GM21390 (cell line): Measurements from ENCODE around the gene MAF.

Source experiments
- ATAC-seq: cut with Tn5 transposase; IDR thresholded peaks from one replicate; pipeline ENCODE4 v1.9.1; 2021; ENCODE audit not compliant: unreplicated experiment

The MAF gene

DNA sequence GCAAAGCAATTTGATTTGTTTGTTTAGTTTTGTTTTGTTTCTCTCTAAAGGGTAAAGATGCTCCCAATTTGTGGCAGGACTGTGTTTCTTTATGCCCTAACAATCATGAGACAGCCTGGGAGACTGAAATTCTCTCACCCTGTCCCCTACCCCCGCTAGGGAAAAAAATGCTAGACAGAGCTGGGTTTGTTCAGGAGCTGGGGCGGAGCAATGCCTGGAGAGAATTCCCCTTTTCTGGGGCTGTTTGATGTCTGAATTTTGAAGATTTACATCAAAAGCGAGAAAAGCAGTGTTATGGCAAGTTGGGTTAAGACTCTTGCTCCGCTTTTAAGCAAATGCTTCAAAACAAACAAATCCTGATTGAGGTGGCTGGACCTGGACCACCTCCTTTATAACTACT, 8.4 kb downstream of the MAF start:
- ATAC-seq = no peak

DNA sequence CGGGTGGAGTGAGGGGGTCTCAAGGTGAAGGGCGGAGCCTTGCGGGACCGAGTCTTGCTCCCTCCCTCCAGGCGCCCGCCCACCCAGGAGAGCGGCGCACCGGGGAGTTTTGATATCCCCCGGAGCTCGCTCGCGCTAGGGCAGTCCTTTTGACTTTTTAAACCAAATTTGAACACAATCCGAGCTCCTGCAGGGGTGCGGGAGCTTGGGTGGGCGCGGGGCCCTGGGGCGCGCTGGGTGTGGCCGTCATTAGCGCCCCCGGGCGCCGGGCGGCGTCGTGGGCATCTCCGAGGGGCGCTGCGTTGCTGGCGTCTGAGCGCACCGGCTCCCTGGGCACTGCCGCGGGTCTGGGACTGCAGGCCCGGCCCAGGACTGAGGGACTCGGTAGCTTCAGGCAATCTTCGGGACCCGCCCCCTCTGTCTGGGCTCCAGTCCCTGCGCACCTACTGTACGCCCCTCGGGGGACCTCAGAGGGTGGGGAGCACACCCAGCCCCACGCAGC, 10.9 kb downstream of the MAF start:
- ATAC-seq = no peak

DNA sequence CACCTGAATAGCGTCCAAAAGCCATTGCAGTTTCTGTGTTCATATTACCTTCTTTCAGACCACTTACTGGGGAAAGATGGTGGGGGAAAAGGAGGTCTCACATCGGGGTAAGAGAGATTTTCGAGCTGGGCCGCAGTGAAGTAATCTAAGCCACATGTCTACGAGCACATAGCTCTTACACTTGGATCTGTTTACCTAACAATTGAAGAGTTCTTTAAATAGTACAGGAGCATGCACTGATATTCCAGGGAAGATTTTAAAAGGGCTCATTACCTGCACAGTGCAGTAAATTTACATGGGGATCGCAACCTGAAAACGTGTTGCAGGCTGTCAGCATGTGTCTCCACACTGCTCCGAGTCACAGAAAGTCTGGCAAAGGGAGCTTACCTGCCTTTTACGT, 12.6 kb downstream of the MAF start:
- ATAC-seq = no peak

DNA sequence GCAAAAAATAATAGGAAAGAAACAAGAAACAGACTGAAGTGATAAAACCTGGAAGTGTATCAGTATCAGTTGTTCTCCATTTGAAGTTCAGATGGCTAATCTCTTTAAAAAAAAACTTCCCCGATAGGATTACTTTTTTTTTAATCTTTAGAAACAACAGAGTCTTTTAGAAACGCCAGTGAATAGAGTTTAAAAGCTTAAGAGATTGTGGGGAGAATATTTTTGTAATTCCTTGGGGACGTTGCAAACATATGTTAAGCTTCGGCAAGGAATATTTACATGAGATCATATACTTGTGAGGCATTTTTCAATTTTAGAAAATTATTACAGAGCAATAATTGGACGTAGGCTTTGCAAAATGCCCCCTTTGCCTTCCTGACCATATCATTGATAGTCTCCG, 13.2 kb downstream of the MAF start:
- ATAC-seq = no peak

DNA sequence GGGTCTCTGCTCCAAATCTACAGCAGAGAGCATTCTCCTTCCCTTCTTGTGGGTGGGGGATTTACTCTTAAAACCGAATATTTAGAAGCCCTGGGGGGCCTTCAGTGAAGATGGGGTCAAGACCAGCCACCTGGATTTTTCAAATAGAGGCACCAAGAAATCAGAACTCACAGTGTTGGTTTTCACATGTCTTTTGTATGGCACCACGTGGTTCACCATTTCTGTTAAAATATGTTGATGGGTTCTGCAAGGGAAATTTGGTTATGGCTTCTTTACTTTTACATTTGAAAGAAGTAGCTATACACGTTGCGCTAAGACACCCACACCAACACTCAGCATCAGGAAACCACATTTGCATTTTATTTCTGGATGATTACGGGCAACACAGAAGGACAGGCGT, 17.7 kb downstream of the MAF start:
- ATAC-seq = no peak

DNA sequence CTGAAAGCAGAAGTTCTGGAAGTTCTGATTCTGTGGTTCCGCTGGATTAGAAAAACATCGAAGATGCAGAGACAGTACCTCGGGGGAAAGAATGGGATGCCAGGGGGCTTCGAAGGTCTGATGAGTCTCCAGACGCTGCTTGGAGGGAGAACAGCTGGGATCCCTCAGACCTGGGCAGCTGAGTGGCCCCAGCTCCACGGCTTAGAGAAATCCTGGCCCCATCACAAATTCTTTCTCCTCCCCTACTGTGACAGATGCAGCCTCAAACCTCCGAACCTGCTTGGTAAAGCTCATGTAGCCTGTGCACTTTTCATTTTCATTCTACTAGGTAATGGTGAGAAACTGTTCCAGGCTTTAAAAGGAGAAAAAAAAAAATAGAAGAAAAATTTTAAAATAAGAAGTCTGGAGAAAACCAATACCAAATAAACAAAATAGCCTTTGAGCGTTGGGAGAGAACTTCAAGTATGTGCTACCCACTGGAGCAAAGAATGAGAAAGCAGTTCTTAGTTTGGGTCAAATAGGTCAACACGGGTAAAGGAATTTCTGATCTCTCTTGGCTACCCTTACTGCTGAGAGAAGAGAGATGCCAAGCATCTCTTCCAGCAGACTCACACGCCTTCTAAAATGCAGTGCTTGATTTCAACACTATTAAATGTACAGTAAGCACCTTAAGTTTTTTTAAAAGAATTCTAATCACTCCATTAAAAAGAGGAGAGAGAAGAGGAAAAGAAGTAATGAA, 19.9 kb downstream of the MAF start:
- ATAC-seq = no peak

DNA sequence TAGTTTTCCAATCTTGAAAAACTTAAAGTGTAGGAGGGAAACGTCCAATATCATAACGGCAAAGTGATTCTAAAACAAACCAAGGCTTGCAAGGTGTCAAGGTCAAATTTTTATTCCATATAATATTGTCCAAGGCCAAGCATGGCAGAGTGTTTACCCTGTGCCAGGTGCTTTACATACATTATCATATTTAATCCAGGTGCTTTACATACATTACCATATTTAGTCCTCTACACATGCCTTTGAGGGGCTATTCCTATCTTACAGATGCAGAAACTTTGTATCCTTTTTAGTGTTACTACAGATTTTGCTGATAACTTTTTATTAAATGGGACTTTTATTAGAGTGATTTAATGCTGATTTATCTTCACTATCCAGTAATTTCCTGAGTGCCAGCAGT, 23.9 kb downstream of the MAF start:
- ATAC-seq = no peak

DNA sequence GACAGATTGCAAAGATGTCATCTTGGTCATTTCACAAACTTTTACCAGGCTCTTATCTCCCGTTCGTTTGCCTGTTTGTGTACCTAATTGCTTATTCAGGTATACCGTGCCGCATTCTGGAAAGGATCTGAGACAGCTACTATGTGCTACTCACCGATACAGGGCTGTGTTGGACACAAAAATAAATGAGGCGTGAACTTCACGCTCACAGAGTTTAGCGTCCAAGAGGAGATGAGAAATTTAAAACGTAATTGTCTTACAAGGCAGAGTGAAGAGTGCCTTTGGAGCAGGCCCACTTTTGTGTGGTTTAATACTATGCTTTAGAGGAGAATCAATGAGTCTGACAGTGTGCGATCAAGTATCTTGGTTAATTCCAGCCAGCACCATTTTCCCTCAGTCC, 26.7 kb downstream of the MAF start:
- no peak for ATAC-seq

DNA sequence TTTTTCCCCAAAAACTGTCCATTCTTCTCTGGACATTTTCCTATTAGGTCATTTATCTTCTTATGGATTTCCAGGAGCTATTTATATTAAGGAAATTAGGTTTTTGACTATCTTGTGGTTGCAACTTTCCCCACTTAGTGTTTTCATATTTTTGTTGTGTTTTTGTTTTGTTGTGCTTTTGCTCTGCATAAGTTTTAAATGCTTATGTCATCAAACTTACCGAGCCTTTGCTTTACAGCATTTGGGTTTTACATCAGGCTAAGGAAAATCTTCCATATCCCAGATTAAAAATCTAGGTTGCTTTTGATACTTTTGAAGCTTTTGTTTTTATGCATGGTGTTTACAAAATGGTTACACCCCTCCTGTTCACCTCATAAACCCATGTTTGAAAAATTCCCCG, 27.5 kb downstream of the MAF start:
- ATAC-seq = no peak

DNA sequence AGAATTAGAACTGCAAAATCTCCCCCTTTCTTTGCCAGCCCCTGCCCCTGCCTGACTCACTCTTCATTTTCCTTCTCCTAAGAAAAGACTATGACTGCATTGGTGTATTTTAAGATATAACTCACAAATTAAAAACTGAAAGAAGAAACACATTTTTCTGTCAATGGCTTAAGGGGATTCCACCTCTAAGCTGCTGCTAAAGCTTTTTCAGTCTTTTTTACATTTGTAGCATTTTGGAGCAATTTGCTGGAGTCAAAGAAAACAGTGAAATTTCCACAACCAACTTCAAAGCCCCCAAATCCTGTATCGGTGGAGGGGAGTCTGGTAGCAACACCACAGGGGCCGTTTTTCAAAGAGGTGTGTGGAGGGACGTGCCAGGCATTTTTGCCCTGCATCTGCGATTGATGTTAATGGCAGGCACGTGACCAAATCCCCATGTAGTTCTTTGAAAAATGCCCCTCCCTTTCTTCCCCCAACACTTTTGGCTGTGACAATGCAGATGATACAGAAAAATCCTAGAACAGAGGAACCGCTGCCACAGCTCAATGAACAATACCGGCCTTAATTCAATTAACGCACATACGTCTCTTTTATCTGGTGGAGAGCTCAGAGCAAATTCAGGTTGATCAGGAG, 28.5 kb downstream of the MAF start:
- no peak for ATAC-seq

DNA sequence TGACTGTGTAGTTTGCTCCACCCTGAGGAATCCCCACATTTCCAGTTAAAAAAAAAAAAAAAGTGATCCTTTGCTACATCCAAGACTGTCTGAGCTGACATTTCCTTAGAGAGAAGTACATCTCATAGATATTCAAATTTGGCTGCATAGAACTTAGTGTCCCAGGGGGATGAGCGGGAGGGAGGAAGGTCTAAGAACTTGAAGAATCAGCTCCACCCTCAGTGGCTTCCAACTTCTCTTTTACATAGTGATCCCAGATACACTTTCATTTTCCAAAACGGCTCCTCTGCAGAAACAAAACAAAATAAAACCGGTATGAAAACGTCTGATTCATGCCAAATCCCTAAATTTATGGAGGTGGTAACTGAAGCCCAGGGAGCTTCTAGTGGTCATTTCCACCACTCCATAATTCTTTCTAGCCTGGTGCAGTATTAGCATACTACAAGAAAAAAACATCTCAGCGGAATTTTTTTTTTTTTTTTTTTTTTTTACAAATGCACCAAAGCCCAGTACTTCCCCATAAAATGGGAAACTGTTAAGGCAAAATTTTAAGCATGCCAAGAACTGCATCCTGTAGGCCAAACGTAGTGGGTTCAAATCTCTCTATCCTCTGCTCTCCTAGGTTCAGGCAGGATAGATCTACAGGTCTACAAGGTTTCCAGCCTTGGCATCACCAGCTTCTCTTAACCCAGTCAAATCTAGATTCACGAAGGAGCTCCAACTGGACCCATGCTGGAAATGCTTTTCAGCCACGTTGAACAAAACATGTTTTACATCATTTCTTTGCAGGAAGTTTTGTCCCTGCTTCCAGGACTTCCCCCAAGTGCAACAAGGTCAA, 29.3 kb downstream of the MAF start:
- no peak for ATAC-seq

DNA sequence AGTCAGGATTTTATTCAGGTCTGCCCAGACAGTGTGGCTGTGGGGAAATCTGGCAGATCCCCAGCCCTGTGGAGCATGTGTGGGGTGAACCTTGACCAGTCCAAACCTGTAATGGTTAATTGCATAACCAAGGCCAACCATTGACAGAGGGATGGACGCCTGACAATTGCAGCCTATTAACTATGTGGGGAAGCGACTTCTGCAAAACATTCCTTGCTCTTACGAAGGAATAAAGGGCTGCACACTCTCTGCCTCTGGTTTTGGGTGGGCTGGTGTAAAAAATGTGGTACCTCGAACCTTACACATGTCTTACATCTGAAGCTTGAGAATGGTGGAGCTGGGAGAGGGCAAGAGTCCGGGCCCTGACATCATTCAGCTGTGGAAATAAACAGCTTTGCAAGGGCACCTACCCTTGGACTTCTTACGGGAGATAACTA, 35.8 kb downstream of the MAF start:
- ATAC-seq = no peak

DNA sequence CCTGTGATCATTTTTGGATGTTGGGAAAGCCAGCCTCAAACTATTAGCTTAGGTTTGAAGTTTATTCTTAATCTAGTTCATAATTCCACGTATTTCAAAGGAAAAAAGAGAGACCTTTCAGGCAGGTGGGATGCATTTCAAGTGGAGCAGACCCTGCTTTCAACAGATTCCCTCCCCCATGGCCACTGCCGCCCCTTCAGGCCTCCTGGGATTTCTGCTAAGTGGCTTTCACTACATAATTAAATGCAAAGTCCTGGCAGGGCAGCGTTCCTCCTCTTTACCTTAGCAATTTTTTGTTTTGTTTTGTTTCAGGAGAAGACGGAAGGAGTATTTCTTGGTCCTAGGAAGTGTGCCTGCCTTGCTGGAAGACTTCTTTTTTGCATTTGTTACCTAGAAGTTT, 36.6 kb downstream of the MAF start:
- ATAC-seq = no peak

DNA sequence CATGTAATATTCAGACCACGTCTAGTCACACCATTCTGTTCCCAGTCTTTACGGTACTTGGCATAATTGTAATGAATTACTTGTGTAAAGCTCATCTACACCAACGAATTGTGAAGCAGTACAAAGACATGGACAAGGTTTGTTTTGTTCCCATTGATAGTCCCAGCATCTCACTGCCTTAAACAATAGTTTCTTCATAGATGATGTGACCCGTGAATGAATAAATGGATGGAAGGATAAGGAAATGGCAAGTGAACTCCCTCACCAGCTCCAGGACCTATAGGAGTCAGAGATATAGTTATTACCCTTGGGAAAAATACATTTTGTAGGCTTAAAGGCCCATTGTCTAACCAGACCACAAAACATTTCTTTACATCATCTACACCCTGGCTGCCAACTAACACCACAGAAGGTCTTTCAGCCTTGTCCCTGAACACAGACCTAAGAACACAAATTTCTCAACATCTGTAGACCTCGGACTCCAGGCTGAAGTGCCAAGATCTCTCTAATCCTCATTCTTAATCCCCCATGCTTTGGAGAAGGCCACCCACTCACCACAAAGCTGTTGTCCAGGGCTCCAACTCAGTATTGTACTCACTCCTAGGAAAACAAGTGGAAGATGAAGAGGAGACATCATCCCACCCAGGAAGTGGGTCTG, 38.2 kb downstream of the MAF start:
- no peak for ATAC-seq

DNA sequence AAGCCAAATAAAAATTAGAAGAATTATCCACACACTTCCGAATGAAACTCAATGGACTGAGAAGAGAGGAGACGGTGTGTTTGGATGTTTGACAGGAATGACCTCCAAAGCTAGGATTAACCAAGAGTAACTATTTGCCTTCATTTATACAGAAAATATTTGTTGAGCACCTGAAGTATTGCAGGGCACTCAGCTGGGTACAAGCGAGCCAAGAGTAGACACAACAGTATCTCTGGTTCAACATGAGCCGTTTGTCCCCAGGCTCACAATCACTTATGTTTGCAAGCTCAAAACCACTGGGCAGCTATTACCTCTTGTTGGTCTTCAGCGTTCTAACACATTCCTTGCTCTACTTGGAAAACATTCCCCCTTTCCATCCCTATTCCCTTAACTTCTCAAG, 38.8 kb downstream of the MAF start:
- ATAC-seq = no peak

DNA sequence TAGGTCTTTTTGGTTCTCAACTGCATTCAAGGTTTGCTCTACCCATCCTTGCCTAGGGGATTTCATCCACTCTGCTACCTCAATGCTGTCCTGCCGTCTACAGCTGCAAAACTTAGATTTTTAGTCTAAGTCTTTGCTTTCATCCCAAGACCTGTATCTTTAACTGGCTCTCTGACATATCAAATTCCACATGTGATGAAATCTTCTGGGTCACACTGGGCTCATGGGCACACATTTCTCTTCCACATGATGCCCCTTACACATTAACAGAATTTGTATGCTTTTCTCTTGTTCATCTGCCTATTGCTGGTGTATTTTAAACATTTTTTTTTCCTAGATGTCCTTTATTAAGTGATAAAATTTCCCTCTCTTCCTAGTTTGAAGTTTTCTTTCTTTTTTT, 39.6 kb downstream of the MAF start:
- ATAC-seq = no peak

DNA sequence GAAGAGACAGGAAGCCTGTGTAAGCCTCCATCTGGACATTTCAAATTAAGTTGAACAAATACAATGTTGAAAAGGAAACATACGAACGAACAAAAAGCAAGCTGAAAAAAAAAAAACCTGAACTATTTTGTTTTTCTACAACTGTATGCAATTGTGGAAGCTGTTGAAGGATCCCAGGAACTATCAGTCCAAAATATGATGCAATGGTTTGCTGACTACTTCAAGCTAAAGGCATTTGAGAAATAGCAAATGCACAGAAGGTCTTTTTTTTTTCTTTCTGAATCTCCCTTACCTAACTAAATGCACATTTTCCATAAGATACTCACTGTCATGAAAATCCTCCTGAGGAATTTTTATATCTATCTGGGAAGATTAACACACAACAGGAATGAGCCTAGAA, 40.2 kb downstream of the MAF start:
- ATAC-seq = no peak

DNA sequence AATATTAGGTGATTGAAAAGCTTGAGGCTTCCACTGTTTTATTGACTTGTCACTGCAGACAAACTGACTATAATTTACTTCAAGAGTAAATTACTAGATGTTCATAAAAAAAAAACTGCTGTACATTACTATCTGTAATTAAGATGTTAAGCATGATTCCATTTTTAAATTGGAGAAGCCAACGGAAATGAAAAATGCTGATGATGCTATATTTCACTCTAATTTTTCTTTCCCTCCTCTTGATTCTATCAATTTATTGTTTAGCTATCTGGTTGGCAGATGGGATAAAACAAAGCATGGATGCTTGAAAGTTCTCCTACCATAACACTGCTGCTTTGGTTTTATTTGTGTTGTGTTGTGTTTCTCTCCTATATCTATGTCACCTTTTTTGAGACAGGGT, 41.0 kb downstream of the MAF start:
- ATAC-seq = no peak

DNA sequence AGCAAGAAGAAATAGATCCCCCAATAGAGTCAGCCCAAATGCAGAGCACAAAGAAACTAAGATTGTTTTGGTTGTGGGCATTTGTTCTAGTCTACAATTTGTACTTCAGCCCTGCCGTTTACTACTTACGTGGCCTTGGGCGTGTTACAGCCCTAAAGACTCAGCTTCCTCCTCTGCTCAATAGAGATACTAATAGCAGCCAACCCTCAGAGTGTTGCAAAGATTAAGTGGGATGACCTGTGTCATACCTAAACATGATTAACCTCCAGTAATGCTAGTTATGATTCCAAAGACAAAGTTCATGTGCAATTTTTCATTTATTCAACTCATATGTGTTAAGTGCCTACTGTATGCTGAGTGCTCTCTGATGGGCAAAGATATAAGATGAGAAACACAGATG, 43.1 kb downstream of the MAF start:
- ATAC-seq = no peak

DNA sequence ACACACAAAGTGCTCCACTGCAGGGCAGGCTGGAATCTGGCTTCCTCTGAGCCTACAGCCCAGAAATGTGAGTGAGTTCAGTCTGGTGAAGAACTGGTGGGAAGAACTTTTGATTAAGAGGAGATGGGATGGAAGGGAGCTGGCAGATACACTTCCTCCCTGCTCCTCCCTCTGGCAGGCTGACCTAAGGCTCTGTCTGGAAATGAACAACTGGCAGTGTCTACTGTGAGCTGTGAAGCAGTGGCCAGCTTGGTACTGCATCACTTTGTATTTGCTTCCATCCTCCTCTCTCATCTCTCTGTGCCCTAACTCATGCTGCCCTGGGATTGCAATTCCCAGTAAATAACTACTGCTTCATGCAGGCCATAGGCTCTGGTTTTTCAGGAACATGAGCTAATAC, 45.6 kb downstream of the MAF start:
- ATAC-seq = no peak

DNA sequence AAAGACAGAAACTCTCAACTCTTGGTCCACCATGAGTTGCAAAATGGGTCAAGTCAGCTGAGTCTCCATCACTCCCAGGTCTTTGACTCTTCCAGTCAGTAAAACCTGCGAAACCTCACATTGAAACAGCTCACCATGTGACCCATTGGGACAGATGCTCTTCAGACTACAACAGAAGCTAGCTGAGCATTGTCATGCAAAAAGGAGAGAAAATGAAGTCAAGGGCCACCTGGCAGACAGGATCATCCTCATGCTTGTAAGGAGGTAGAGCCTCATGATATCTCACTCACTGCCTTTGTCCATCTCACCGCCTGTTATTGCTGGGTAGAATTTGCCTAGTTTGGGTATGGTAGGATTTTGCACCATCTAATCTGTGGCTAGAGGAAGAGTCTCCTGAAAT, 50.2 kb downstream of the MAF start:
- ATAC-seq = no peak
